ENCODE data around the gene KATNIP.

GRCh38 chr16:27585200-27585599, 35.3 kb downstream of the KATNIP start:
- TF ChIP-seq CTCF (IDR thresholded peaks at IDR 0.05) (no peak), POLR2A (IDR thresholded peaks at IDR 0.05) (no peak), EP300 (IDR thresholded peaks at IDR 0.05) (no peak), POLR2AphosphoS5 (IDR thresholded peaks at IDR 0.05) (no peak)

All from sigmoid colon (tissue), 4 donors.